Endodermal cell (in vitro differentiated cells): ENCODE measurements around the gene SNX24. TPM values are rescaled to one million over a fixed set of nuclear protein-coding genes. Genes with fewer than 3 reads are reported as not detected.
A peak's percentile ranks its signal among the peaks of the same experiment; 100 is the strongest.

ENCODE experiments used
- DNase-seq: peaks from one replicate; pipeline ENCODE4 v3.0.0-alpha.2; 2017
- H3K27ac ChIP-seq: 2 replicates; pipeline ENCODE4 v1.5.1; 2013; ENCODE audit warnings: mild to moderate bottlenecking, low read depth, low read length, moderate library complexity
- H3K27me3 ChIP-seq: 2 replicates; pipeline ENCODE4 v1.6.1; 2013; ENCODE audit warnings: mild to moderate bottlenecking, low read length, moderate library complexity; ENCODE audit not compliant: insufficient read depth, control insufficient read depth, poor library complexity, severe bottlenecking
- H3K36me3 ChIP-seq: 2 replicates; pipeline ENCODE4 v1.7.0; 2013; ENCODE audit warnings: mild to moderate bottlenecking, low read length, moderate library complexity; ENCODE audit not compliant: control insufficient read depth, insufficient read depth
- H3K4me1 ChIP-seq: one replicate; pipeline ENCODE4 v1.7.0; 2013; ENCODE audit warnings: low read length; ENCODE audit not compliant: control insufficient read depth, insufficient read depth
- H3K4me3 ChIP-seq: 2 replicates; pipeline ENCODE4 v1.5.1; 2013; ENCODE audit warnings: mild to moderate bottlenecking, low read length, moderate library complexity
- H3K9ac ChIP-seq: 2 replicates; pipeline ENCODE4 v1.6.1; 2013; ENCODE audit warnings: mild to moderate bottlenecking, low read length, moderate library complexity; ENCODE audit not compliant: poor library complexity, severe bottlenecking; ENCODE audit errors: extremely low read depth
- H3K9me3 ChIP-seq: 2 replicates; pipeline ENCODE4 v1.6.1; 2013; ENCODE audit warnings: mild to moderate bottlenecking, low read length, moderate library complexity; ENCODE audit not compliant: control insufficient read depth
- H3K27ac Mint-ChIP-seq: 2 replicates; pipeline ENCODE4 v1.8.0; 2020; ENCODE audit warnings: mixed read lengths
- H3K27me3 Mint-ChIP-seq: 2 replicates; pipeline ENCODE4 v1.8.0; 2021; ENCODE audit warnings: mild to moderate bottlenecking, mixed read lengths; ENCODE audit not compliant: insufficient read depth
- H3K36me3 Mint-ChIP-seq: 2 replicates; pipeline ENCODE4 v1.8.0; 2020; ENCODE audit warnings: low read depth, mixed read lengths
- H3K4me1 Mint-ChIP-seq: 2 replicates; pipeline ENCODE4 v1.8.0; 2020; ENCODE audit warnings: mixed read lengths
- H3K4me3 Mint-ChIP-seq: 2 replicates; pipeline ENCODE4 v1.8.0; 2020; ENCODE audit warnings: mild to moderate bottlenecking, moderate library complexity, mixed read lengths
- H3K9me3 Mint-ChIP-seq: 2 replicates; pipeline ENCODE4 v1.8.0; 2020; ENCODE audit warnings: mild to moderate bottlenecking, mixed read lengths
- WGBS, 2 experiments: methylation state at CpG; one replicate each; pipeline versions ENCODE4 v1.1.5 to v1.1.7; 2013; ENCODE audit warnings: missing lambda C conversion rate in 2 of 2, mixed read lengths in 1 of 2; ENCODE audit not compliant: insufficient coverage in 1 of 2, insufficient read length in 1 of 2; 5-methylcytosine and 5-hydroxymethylcytosine counted together
- total RNA-seq, 2 donors: library from RNA; stranded (reverse); fragmentation: NEBNext Ultra II Directional in 1 of 2; extraction: Animal tissue kit (Norgen Biotek cat#: 25700) in 1 of 2; gene quantifications; 2 replicates in 1 of 2; 3 replicates in 1 of 2; pipeline ENCODE4 v1.2.1, GENCODE V29; 2021
- TF ChIP-seq, protein P1 (sequence below): fragments of 200-600 bp; sonication (generic); conservative IDR thresholded peaks from 2 replicates; pipeline ENCODE4 v1.5.0; 2021; ENCODE audit warnings: antibody characterized with exemption, mild to moderate bottlenecking

The SNX24 gene
- total RNA-seq, 2 donors from 2014 or later = 39.4 to 56.2 TPM

DNA sequence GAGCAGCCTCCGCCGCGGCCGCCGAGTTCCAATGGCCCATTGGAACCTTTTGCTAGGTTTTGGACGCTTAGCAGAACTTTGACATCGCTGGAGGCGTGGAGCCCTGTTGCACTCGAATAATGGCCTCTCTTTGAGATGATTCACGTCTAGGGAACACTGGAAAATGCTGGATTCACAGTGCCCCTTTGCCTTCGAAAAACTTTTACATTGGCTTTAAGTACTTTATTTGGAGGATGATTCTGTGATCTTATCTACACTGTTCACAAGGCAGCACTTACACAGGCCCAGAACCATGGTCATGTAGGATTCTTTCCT lies 191.6 kb downstream of the SNX24 start:
- Histone ChIP-seq H3K27ac (no peak overlapping the region), H3K27me3 (peaks cover 38% of the 10 kb centered on the region), H3K4me3 (peak overlapping the region; percentile 87), H3K9me3 (no peaks in the 10 kb centered on the region), H3K9ac (peak overlapping the region; percentile 44), H3K36me3 (no peaks in the 10 kb centered on the region), H3K4me1 (no peaks in the 10 kb centered on the region)
- H3K9me3 Mint-ChIP-seq = no peaks in the 10 kb centered on the region
- H3K4me1 Mint-ChIP-seq = peaks cover 12% of the 10 kb centered on the region
- peak overlapping the region; percentile 72 for H3K4me3 Mint-ChIP-seq
- TF ChIP-seq, protein P1, sequence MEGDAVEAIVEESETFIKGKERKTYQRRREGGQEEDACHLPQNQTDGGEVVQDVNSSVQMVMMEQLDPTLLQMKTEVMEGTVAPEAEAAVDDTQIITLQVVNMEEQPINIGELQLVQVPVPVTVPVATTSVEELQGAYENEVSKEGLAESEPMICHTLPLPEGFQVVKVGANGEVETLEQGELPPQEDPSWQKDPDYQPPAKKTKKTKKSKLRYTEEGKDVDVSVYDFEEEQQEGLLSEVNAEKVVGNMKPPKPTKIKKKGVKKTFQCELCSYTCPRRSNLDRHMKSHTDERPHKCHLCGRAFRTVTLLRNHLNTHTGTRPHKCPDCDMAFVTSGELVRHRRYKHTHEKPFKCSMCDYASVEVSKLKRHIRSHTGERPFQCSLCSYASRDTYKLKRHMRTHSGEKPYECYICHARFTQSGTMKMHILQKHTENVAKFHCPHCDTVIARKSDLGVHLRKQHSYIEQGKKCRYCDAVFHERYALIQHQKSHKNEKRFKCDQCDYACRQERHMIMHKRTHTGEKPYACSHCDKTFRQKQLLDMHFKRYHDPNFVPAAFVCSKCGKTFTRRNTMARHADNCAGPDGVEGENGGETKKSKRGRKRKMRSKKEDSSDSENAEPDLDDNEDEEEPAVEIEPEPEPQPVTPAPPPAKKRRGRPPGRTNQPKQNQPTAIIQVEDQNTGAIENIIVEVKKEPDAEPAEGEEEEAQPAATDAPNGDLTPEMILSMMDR = no peak
- H3K36me3 Mint-ChIP-seq = no peaks in the 10 kb centered on the region
- H3K27me3 Mint-ChIP-seq = peaks cover 56% of the 10 kb centered on the region
- 1 to 3% methylated on average over 7 to 11 of the region's 11 CpGs for WGBS, 2 experiments
- no peak for DNase-seq
- H3K27ac Mint-ChIP-seq = peak overlapping the region; percentile 5

DNA sequence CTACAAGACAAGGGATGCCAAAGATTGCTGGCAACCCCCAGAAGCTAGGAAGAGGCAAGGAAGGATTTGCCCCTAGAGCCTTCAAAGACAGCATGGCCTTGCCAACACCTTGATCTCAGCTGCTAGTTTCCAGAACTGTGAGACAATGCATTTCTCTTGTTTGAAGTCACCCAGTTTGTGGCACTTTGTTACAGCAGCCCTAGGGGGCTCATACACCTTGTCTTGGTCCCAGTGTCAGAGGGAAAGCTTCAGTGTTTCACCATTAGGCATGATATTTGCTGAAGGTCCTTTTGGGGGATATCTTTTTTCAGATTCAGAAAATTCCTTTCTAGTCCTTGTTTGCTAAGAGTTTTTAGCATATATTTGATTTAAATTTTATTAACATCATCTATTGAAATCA lies 194.3 kb downstream of the SNX24 start:
- no peak overlapping the region for H3K9ac ChIP-seq
- no peak overlapping the region for H3K27ac ChIP-seq
- Mint-ChIP-seq H3K4me3 (no peak overlapping the region), H3K27ac (no peak overlapping the region), H3K36me3 (no peaks in the 10 kb centered on the region), H3K4me1 (peaks cover 12% of the 10 kb centered on the region), H3K27me3 (peaks cover 39% of the 10 kb centered on the region), H3K9me3 (no peaks in the 10 kb centered on the region)
- TF ChIP-seq, protein P1 = no peak
- H3K4me3 ChIP-seq = no peak overlapping the region
- no peaks in the 10 kb centered on the region for H3K4me1 ChIP-seq
- H3K9me3 ChIP-seq = no peaks in the 10 kb centered on the region
- H3K36me3 ChIP-seq = no peaks in the 10 kb centered on the region
- H3K27me3 ChIP-seq = peaks cover 27% of the 10 kb centered on the region
- no peak for DNase-seq

DNA sequence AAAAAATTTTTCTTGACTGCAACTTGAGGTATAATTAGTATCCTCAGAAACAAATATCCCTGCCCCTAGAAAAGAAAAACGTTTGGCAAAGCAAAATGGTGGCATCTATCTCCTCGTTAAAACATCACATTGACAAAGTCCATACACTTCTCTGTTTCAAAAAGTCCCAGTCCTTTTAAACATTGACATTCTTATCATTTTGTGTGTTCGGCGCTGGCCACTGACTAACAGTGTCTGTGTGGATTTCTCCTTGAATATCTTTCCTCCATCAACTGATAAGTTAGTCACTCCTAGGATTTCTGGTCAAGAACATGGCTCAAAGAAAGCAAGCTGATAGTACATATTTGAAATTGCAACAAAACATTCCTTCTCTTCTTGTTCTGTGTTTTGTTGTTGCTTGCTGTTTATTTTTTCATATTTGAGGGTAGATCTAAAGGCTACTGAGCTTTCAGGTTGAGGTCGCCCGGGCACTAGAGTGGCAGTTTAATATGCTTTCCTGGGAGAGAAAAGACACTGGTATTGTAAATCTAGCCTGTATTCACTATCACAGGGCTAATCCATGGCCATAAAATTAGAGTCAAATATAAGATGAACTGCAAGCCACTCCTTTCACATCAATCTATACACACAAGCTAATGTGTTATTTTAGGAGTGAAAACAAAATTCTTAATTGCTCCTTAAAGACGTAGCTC lies 199.7 kb downstream of the SNX24 start:
- Histone ChIP-seq H3K9me3 (no peaks in the 10 kb centered on the region), H3K36me3 (no peaks in the 10 kb centered on the region), H3K9ac (no peak overlapping the region), H3K27ac (no peak overlapping the region), H3K27me3 (no peaks in the 10 kb centered on the region), H3K4me1 (no peaks in the 10 kb centered on the region), H3K4me3 (no peak overlapping the region)
- TF ChIP-seq, protein P1 = no peak
- DNase-seq = no peak
- WGBS, 2 experiments = 91 to 92% methylated on average over 6 of the region's 7 CpGs
- Mint-ChIP-seq H3K36me3 (no peaks in the 10 kb centered on the region), H3K4me3 (no peak overlapping the region), H3K27ac (no peak overlapping the region), H3K27me3 (peaks cover 8% of the 10 kb centered on the region), H3K9me3 (no peaks in the 10 kb centered on the region), H3K4me1 (no peaks in the 10 kb centered on the region)
